NK-92 treated with Interleukin-12 subunit alpha and Interleukin-12 subunit beta, amount 100 ng/mL, for 24 hours (cell line): Measurements from ENCODE around the gene BRS3.
"Not testable (repeated sequence)": the region's sequence is repeated elsewhere in the genome, so short reads cannot be mapped to it uniquely, and the experiment has no call there.

Experiments
- DNase-seq: peaks from one replicate; lab custom pipeline; 2025; lab: John Stamatoyannopoulos, UW

The BRS3 gene

DNA sequence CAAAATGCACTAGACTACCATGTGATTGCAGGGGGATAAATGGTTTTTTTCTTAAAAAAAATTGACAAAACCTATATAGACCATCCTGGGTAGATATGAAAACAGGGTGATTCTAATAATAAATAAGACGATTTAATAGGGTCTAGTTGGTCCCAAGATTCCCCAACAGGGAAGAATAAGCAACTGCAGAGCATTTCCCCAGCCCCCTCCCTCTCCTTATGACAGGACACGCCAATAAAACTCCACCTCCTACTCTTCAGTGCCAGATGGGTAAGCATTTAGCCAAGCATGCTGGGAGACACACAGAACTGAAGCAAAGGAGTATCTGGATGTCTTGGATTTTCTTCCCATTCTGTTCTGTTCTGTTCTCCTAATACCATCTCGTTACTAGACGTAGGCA lies at the start of gene BRS3:
Gene BRS3, plus strand, starts transcription at position 301 of the 400 bp plus-strand sequence. CDS start 168 bp downstream, outside the sequence.
- no peak for DNase-seq

DNA sequence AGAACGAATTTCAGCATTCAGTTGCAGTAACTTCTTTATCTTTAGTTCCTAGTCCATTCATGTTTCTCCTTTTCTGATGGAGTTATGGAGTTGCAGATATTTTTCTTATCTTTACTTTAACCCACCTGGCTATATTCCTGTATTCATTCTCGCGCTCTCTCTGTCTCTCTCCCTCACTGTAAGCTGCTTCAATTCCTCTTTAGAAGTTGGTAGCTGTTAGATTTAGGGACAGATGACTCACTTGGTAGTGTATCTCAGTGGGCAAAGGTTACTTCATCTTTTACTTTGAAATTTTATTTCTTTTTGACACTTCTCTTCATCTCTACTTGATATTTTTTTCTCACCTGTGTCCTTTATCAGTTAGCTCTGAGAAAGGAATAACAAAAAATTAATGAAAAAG lies 49.6 kb upstream of the BRS3 start:
- no peak for DNase-seq

DNA sequence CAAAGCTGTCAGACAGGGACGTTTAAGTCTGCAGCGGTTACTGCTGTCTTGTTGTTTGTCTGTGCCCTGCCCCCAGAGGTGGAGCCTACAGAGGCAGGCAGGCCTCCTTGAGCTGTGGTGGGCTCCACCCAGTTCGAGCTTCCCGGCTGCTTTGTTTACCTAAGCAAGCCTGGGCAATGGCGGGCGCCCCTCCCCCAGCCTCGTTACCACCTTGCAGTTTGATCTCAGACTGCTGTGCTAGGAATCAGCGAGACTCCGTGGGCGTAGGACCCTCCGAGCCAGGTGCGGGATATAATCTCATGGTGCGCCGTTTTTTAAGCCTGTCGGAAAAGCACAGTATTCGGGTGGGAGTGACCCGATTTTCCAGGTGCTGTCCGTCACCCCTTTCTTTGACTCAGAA lies 42.1 kb upstream of the BRS3 start:
- DNase-seq = not testable (repeated sequence)

DNA sequence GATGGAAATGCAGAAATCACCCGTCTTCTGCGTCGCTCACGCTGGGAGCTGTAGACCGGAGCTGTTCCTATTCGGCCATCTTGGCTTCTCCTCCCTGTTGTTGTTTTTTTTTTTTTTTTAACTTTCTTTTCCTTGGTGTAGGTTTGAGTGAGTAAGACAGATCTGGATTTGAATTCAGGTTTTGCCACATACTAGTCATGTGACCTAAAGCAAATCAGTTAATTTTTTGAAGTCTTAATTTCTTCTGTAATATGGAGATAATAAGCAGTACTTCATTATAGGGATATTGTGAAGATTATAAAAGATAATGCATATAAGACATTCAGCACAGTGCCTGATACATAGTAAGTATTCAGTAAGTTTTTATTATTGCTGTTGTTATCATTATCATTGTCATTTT lies 41.5 kb upstream of the BRS3 start:
- no peak for DNase-seq

DNA sequence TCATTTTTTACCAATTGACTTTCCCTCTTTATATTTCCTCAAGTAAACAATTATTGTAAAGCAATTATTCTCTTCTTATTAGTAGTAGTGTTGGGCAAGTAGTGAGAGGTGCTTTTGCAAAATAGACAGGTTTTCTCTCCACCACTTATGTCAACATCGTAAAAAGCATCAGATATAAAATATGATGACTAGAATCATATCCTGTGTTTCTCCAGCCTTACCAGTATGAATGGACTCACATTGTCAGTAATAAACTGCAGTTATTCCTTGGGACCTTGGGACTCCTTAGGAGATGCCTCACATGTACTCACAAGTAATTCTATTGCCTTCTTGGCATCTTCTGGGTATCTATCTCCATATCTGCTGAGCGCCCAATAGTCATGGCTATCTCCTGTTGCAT lies 40.4 kb upstream of the BRS3 start:
- DNase-seq = no peak

DNA sequence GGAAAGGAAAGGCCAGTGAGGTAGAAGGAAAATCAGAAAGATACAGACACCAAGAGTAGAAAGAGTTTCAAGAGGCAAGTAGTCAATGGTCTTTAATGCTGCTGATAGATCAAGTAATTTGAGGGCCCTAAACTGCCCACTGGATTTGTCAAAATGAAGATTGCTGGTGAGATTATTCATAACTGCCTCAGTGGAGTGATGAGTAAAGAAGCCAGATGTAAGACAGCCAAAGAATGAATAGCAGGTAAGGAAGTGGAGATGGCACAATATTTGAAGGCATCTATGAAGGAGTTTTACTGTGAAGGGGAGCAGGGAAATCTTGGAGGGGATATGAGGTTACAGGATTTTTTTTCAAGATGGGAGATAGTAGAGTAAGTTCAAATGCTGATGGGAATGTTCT lies 39.8 kb upstream of the BRS3 start:
- no peak for DNase-seq

DNA sequence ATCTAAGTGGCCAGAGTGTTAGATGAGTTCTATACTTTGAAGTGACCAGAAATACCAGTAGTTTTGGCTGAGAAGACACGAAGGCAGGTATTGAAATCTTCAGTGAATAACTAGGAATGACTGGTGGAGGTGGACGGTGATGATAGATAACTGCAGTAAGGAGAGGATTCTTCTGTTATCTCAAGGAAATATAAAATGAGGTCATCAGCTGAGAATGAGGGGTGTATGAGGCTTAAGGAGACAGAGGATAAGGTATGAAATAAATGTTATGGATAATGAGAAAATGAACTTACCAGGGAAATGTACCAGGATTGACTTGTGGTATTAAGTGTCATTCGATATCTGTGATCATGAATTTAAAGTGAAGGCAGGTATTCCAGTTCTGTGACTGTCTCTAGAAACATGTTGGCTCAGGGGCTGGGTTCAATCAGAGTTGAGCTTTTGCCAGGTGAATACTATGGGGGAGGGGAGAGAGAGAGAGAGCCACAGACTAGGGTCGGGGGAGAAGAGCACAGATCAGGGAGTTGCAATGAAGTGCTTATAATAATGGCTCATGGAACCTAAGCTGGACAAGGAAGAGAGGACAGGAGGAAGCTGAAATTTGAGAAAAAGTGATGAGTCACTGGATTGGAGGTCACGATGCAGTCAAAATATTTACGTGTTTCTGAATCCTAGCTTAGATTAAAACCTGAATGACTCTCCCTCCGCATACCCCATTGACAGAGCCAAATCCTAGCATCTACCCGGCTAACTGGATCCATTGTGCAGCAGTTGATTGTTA lies 37.5 kb upstream of the BRS3 start:
- DNase-seq = no peak

DNA sequence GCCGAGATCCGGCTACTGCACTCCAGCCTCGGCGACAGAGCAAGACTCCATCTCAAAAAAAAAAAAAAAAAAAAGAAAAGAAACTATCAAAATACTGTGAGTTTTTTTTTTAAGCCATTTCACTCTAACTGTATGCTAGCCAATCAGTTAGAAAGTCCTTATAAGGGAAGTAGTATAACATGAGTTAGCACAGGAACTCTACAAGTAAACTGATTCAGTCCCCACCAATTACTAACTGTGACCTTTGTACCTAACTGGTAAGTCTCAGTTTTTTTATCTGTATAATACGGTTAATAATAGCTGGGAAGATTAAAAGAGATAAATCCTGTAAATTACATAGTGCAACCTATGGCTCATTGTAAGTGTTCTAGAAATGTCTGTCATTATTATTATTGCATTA lies 35.1 kb upstream of the BRS3 start:
- no peak for DNase-seq

DNA sequence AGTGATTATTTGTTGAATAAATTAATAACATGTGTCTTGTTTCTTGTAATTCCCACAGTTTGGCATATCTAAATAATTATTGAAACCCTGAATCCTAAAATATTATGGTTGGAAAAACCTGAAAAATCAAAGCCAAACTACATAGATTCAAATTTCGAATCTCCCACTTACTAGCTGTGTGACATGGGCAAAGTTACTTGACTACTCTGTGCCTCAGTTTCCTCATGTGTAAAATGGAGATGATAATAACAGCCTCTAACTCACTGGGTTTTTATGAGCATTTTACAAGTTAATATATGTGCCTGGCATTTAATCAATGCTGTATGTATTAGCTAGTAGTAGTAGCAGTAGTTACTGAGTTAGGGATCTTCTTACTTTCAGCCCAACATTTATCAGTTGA lies 34.6 kb upstream of the BRS3 start:
- DNase-seq = no peak

DNA sequence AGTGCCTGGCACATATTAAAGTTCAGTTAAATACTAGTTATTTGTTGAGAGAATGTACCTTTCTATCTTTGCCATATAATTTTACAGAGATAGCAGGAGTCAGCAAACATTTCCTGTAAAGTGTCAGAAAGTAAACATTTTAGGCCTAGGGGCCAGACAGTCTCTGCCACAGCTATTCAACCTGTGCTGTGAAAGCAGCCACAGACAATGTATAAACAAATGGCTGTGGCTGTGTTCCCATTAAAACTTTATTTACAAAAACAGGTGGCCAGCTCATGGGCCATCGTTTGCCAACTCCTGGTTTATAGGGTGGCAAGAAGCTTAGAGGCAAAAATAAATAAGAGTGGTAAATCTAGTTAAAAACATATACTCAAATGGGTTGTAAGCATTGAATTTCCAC lies 34.0 kb upstream of the BRS3 start:
- no peak for DNase-seq

DNA sequence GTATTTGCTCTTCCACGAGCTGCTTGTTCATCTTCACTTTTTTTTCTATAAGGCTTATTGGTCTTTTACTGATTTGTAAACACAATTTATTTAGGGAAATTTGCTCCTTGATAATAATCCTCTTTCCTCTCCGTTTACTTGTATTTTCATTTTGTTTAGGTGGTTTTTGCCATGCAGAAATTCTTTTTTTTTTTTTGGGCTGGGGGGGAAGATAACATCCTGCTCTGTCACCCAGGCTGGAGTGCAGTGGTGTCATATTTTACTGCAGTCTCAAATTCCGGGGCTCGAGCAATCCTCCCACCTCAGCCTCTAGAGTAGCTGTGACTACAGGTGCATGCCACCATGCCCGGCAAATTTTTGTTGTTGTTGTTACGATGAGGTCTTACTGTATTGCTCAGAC lies 31.6 kb upstream of the BRS3 start:
- no peak for DNase-seq

DNA sequence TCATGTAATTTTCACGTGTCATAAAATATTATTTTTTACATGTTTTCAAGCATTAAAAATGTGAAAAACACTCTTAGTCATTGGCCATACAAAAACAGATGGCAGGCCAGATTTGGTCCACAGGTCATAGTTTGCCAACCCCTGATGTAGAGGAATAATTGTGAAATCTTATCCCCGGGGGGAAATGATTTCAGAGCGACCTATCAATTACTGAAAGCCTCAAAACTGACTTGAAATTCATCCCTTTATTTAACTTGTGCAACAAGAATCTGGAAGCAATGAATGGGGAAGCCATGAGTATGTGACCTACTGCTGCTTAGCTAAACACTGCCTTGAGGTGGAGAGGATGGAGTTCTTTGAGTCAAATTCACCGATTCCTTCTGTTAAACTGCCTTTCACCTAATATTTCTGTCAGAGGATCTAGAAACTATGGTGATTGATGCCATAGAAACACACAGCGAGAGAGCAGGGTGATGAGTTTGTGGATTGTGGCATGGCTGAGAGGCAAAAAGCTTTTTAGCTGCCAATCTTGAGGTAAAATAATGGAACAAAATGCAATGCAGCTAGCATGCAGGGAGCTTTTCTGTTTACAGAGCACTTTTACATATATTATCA lies 30.3 kb upstream of the BRS3 start:
- DNase-seq = no peak

DNA sequence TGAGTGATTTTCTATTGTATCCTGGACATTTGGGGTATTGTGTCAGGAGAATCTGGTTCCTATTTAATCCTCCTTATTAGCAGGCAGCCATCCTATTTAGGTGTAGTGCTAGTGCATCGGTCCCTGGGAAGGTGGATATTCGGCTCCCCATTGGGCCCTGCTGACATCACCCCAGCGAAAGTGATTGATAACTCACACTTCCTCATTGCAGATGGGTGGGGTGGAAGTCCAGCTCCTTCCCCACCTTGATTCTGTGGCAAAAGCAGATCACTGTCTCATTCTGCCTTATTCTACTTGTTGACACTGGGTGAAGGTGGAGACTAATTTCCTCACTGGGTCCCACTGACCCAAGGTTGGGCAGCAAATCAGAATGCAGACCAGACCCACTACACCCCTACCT lies 23.2 kb upstream of the BRS3 start:
- no peak for DNase-seq

DNA sequence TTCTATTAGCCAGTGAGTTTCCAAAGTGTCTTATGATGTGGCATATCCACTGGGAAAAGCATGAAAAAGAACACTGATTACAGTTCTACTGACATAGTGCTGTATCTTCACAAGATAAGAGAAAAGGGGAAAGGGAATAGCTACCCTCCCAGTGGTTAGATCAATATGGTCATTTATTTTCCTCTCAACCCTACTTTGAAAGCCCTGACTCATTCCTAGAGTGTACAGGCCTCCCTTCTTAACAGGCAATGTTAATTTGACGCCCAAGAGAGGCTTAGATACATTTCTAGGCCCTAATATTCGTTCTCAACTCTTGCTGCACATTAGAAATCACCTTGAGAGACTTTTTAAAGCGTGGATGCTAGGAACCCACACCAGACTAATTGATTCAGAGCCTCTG lies 20.4 kb upstream of the BRS3 start:
- DNase-seq = no peak

DNA sequence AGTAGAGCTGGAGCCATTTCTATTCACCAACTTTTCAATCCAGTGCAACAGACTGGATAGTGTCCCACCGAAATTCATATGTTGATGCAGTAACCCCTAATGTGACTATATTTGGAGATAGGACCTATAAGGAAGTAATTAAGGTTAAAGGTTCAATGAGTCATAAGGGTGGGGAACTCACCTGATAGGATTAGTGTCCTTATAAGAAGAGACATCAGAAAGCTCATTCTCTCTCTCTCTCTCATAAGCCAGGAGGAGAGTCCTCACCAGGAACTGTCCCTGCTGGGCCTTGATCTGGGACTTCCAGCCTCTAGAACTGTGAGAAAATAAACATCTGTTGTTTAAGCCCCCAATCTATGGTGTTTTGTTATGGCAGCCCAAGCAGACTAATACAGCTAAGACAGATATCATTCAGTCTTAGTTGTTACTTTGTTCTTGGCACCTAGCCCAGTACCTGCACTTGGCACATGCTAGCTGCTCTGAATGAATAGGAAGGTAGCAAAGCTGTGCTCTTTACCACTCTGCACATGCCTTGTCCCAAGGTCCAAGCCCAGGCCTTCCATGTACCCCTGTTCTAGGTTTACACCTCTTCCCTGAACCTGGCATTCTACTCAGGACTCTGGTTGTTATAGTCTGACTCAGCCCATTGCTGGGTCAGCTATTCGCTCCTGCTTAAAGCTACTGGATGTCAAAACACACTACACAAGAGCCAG lies 19.2 kb upstream of the BRS3 start:
- DNase-seq = no peak

DNA sequence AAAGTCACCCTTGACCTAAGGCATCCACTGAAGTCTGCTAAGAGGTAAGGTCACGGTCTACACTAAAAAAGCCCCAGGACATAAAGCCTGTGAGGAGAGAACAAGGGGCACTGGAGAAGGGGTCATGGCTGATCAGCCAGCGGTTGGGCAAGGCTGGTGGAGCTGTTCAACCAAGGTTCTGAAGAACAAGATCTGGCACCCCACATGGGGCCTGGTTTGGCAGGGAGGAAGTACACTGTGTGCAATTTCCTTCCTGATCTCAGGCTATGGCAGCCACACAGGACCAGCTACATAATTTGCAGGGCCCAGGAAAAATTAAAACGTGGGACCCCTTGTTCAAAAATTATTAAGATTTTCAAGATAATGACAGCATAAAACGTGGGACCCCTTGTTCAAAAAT lies 14.1 kb upstream of the BRS3 start:
- no peak for DNase-seq

DNA sequence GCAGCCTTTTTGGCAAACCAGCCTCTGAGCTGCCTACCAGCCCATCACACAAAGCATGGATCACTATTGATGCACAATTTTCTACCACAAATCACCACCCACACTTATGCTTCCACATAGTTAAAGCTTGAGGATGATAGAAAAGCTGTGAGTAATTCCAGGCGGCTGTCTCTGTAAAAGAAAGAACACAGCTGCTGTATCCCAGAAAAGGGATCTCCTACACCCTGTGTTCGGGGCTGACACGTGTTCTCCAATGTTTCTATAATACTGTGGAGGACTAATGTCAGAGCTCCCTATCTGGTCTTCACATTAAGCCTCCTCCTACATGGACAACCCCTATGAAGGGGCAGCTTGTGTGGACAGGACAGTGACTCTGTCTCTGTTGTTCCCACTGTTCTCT lies 12.5 kb upstream of the BRS3 start:
- DNase-seq = no peak

DNA sequence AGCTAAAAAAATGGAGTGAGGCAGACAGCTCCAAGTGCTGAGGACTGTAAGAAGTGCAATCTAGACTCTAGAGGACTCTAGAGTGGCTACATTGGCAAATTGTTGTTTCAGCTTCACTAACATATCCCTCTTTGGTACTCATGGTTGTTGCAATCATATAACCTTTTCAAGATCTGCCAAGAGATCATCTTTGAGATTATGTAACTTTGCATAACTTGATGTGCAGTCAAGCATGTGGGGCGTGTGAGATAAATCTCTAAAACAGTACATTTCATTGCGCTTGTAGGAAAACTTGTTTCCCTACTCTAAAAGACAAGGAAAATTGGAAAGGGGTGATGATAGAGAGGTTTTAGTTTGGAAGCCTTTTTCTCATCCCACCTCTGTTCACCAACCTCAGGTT lies 11.2 kb upstream of the BRS3 start:
- DNase-seq = no peak

DNA sequence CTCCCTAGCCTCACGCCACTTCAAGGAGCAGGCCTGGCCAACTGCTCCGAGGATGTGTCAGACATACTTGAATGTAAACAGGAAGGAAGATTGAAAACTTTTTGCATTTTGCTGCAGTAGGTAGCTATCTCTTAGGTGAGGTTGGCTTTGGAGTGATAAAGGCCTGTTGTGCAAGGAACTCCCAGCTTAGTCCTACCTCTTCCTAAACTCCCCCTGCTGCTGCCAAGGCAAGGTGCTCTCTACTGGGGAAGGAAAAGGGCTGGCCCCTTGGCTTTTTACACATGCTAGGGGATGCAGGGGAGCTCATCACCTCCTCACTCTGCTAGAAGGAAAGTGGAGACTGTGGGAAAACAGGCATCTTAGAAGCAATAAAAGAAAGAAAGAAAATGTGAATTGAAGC lies 10.7 kb upstream of the BRS3 start:
- no peak for DNase-seq

DNA sequence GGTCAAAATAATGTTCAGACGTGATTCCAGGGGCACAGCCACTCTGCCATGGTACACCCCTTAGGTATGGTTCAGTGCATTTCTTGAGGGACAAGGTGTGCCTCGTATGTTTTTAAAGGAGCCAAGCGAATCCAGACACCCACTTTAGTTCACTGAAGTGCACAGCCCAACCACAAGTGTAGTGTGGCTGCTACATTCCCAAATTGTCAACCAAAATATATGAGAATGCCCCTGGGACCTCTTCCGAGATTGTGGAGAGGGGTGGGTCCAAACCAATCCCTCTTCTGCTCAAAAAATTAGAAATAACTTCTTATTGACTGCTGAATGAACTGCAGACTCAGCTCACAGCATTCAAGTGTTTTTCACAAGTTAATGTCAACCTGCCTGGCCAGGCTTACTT lies 7.4 kb upstream of the BRS3 start:
- DNase-seq = no peak

DNA sequence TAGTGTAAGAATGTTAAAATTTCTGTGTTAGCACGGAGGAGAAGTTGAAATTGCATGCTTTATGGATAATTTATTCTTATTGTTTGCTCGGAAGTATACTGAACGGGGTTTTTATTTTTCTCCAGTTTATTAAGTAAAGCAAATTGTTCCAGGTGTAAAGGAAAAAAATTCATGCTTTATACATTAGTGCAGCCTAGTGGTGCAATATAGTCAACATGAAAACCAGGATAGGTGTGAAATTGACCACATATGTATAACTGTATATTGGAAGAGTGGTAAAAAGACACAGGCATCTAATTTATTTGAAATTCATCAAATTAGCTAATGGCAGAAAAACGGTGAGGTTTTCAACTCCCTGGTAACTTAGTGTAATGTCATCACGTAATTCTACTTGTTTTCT lies 959 bp downstream of the BRS3 start:
- no peak for DNase-seq

DNA sequence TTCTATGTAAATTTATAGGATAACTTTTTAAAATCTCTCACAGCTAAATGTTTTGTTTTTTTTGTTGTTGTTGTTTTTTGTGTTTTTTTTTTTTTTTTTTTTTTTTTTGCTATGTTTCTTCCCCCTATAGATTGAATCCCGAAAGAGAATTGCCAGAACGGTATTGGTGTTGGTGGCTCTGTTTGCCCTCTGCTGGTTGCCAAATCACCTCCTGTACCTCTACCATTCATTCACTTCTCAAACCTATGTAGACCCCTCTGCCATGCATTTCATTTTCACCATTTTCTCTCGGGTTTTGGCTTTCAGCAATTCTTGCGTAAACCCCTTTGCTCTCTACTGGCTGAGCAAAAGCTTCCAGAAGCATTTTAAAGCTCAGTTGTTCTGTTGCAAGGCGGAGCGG lies 4.1 kb downstream of the BRS3 start:
- no peak for DNase-seq

DNA sequence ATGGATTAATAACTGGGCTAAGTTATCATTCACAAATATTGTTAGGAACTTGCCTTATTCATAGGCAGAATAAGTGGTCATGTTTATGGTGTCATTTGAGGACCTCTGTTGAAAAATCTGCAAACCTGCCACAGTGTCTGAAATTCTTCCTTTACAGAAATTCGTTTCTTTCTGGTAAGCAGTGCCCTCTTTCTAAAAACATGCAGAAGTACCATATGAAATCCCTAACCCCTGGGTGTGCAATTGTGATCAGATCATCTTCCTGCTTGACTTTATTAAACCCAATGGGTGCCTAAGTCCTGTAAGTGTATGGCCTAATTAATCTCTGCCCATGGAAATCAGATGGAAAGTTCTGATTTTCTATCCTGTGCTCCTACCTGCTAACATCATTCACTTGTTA lies 5.3 kb downstream of the BRS3 start:
- DNase-seq = no peak
